Pancreas (tissue), 10 donors: Measurements from ENCODE around the gene CUTC. TPM values are rescaled to one million over a fixed set of nuclear protein-coding genes. Genes with fewer than 3 reads are reported as not detected.

Source experiments
- ATAC-seq, 4 donors: fragments of 200-7000 bp; cut with Tn5 transposase; one replicate each; pipeline versions ENCODE4 v1.8.0 to v1.9.1; 2020; ENCODE audit warnings: mild to moderate bottlenecking in 4 of 4, moderate library complexity in 4 of 4
- DNase-seq, 6 donors: peaks; one replicate each; pipeline ENCODE4 v3.0.0-alpha.2; 2020
- FAIRE-seq: peaks from 2 replicates; lab custom pipeline; 2012; peaks lifted over from hg19 to GRCh38; lab: Jason Lieb, UNC
- H3K27ac ChIP-seq, 4 donors: fragments of 200-600 bp; sonication (generic); 1 replicate in 3 of 4; 2 replicates in 1 of 4; pipeline versions ENCODE4 v1.5.0 to v1.8.0; 2020
- H3K27me3 ChIP-seq, 4 donors: fragments of 200-600 bp; one replicate each; pipeline ENCODE4 v1.8.0; 2021
- H3K36me3 ChIP-seq, 3 donors: fragments of 200-600 bp; sonication (generic) in 1 of 3; one replicate each; pipeline versions ENCODE4 v1.5.0 to v1.8.0; 2020 to 2021
- H3K4me1 ChIP-seq, 3 donors: fragments of 200-600 bp; one replicate each; pipeline ENCODE4 v1.8.0; 2021
- H3K4me3 ChIP-seq, 4 donors: fragments of 200-600 bp; sonication (generic) in 2 of 4; one replicate each; pipeline versions ENCODE4 v1.5.0 to v1.8.0; 2020 to 2021
- H3K9me3 ChIP-seq, 4 donors: fragments of 200-600 bp; one replicate each; pipeline ENCODE4 v1.8.0; 2021
- CTCF ChIP-seq, 4 donors: fragments of 200-600 bp; sonication (generic) in 3 of 4; IDR thresholded peaks; one replicate each; pipeline versions ENCODE4 v1.5.0 to v1.8.0; 2021; ENCODE audit warnings: antibody characterized with exemption in 4 of 4
- WGBS, 2 donors: extraction: QIAGEN DNeasy Blood & Tissue Kit; methylation state at CpG; one replicate each; pipeline ENCODE4 v1.1.7; 2013; 5-methylcytosine and 5-hydroxymethylcytosine counted together
- intact Hi-C, 3 donors: fragments of 100-400 bp; cut with DNase I; formaldehyde crosslinking; loops; one replicate each; pipeline versions ENCODE4 v1.11.1 to v1.14.2; 2022
- polyA plus RNA-seq, 2 donors: library from polyadenylated mRNA; stranded (reverse); fragments of 200-250 nt; gene quantifications; one replicate each; pipeline ENCODE4 v1.2.3, GENCODE V29; 2013
- total RNA-seq, 6 donors: library from RNA; stranded (reverse); fragmentation: NEBNext Ultra II Directional in 4 of 6; extraction: Animal tissue kit (Norgen Biotek cat#: 25700) in 4 of 6; gene quantifications; one replicate each; pipeline versions ENCODE4 v1.2.1 to v1.2.4, GENCODE V29; 2021 to 2023
- donor health status: healthy with polysubstance abuse.
- donor health status: DM: no; HTN: no; CAD: no; lungs with moderate emphysema.
- donor health status: DM: no; HTN: no; CAD: no.
- donor health status: control.
- donor health status: control.
- donor health status: Bipolar disorder and iron deficiency.
- donor health status: DM: yes; HTN: yes; CAD: no.
- donor health status: DM: no; HTN: no; CAD: no.
- donor health status: DM: no; HTN: no; CAD: no.
- donor health status: DM: yes; HTN: yes; CAD: no.

Gene CUTC, protein sequence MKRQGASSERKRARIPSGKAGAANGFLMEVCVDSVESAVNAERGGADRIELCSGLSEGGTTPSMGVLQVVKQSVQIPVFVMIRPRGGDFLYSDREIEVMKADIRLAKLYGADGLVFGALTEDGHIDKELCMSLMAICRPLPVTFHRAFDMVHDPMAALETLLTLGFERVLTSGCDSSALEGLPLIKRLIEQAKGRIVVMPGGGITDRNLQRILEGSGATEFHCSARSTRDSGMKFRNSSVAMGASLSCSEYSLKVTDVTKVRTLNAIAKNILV
- total RNA-seq = 10 to 100 TPM in 1 of 6 donors, 1 to 10 TPM in 5; 5.4 to 10.0 (median 7.2) TPM
- polyA plus RNA-seq = 10 to 100 TPM; 13.2 to 14.5 TPM

DNA sequence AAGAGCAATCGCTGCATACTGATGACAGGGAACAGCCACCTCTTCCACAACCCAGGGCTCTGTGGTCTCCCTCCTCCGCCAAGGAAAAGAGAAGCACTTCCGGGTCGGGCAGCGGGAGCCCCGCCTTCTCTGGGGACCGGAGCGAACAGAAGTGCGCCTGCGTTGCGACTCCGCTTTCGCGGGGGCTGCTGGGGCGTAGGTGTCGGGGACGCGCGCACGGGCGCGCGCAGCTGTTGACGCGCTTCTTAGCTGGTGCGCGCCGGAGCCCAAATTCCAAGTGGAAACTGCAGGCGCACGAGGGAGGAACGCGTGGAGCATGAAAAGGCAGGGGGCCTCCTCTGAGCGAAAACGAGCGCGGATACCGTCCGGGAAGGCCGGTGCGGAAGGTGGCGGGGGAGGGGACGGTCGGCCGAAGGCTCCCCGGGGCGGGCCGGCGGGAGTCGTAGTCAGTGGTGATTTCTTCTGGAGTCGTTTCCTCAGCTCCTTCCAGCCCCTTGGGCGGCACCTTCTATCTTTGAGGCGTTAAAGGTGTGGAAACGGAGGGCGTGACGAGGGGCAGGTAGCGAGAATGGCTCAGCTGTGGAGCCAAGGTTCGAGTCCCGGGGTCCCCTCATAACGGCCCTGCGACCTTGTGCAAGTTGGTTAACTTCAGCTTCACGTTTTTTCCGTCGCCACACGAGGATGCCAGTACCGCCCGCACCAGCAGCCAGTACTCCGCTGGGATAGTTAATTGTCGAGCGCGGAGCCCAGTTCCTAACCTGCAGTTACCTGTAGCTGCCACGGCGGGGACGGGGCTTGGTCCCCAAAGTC, at the start of gene CUTC, which contains the start of gene COX15:
TSS of gene CUTC (plus strand) at position 202 of the 810 bp plus-strand sequence. CDS start at position 317, 115 bp downstream.
TSS of gene COX15 (minus strand) at position 95 of the 810 bp plus-strand sequence. CDS start at position 17, 78 bp downstream.
- peak within 1 kb of the TSS; percentile 85 to 96 (median 90) for H3K27ac ChIP-seq
- no peaks in the 10 kb centered on the region for H3K27me3 ChIP-seq
- H3K4me1 ChIP-seq = peaks cover 9 to 18% (median 12%) of the 10 kb centered on the region in 3 donors
- TF ChIP-seq CTCF (IDR thresholded peaks at IDR 0.05) = peak in 3 of 4 donors; percentile 8 to 42 (median 14)
- peaks cover 0 to under 1% (median 0%) of the 10 kb centered on the region in 3 donors for H3K36me3 ChIP-seq
- 0% methylated on average over 66 to 73 of the region's 73 CpGs for WGBS, 2 donors
- H3K9me3 ChIP-seq = no peaks in the 10 kb centered on the region
- intact Hi-C loops = no loop called here
- peak within 1 kb of the TSS; percentile 73 to 91 (median 80) for H3K4me3 ChIP-seq
- ATAC-seq = peak; percentile 96 to 98 (median 97)
- DNase-seq = peak; percentile 94 to 98 (median 96)
- peak; percentile 17 for FAIRE-seq

DNA sequence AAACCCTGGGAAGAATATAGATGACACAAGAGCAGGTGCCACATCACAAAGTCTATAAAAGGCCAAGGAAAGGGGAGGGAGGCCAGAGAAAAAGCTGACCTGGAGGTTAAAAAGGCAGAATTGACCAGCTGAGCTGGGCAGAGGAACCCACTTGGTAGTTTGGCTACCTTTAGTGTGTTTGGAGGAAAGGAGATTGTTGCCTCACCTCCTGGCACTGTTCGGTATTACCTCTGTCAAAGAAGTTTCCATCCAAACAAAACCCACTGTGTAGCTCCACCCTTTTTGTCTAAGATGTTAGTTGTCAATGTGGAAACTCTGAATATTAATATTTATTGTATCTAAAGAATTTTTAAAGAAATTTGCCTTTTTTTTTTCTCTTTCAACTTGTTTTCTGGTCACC, 49.3 kb upstream of the CUTC start:
- peak in 1 of 4 donors; percentile 25 for TF ChIP-seq CTCF (IDR thresholded peaks at IDR 0.05)
- Histone ChIP-seq H3K4me3 (no peak overlapping the region), H3K4me1 (peaks cover 7 to 18% (median 13%) of the 10 kb centered on the region in 3 donors), H3K27ac (peak overlapping the region in 1 of 4 donors; percentile 46), H3K27me3 (no peaks in the 10 kb centered on the region), H3K9me3 (no peaks in the 10 kb centered on the region), H3K36me3 (peaks cover 0 to 15% (median 0%) of the 10 kb centered on the region in 3 donors)
- peak; percentile 78 to 89 (median 84) for ATAC-seq
- intact Hi-C loops = no loop called here
- WGBS, 2 donors = 37 to 42% methylated on average over 1 of the region's 1 CpG
- DNase-seq = peak in 2 of 6 donors; percentile 21 to 34
- no peak for FAIRE-seq

GRCh38 chr10:99685597-99685967, 46.5 kb upstream of the CUTC start:
- no peak for DNase-seq
- peak overlapping the region in 2 of 4 donors; percentile 19 to 20 for H3K27ac ChIP-seq
- ATAC-seq = peak in 2 of 4 donors; percentile 53 to 60
- H3K27me3 ChIP-seq = no peaks in the 10 kb centered on the region
- peaks cover 7 to 18% (median 13%) of the 10 kb centered on the region in 3 donors for H3K4me1 ChIP-seq
- no peaks in the 10 kb centered on the region for H3K9me3 ChIP-seq
- H3K4me3 ChIP-seq = no peak overlapping the region
- peaks cover 0 to 15% (median 0%) of the 10 kb centered on the region in 3 donors for H3K36me3 ChIP-seq
- TF ChIP-seq CTCF (IDR thresholded peaks at IDR 0.05) = no peak
- WGBS, 2 donors = 62 to 63% methylated on average over 2 of the region's 2 CpGs
- intact Hi-C loops = no loop called here
- no peak for FAIRE-seq

DNA sequence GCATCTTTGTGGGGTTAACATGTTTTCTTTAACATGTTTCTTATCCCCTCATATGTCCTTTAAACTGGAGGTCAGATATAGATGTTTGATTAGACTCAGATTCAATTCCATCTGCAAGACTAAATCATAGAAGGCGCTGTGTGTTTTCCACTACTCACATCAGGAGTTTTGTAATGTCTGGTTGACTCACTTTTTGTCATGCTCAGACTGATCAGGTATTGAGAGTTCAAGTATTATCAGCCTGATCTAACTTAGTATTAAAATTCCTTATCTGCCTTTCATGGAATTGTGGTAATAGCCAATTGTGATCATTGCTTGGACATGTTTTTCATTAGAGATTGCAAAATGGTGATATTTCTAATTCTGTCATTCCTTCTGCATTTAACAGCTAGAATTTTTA, 42.6 kb upstream of the CUTC start:
- Histone ChIP-seq H3K4me3 (no peak overlapping the region), H3K27ac (no peak overlapping the region), H3K4me1 (peaks cover 0 to 10% (median 0%) of the 10 kb centered on the region in 3 donors), H3K27me3 (no peaks in the 10 kb centered on the region), H3K36me3 (peaks cover 0 to 31% (median 11%) of the 10 kb centered on the region in 3 donors), H3K9me3 (no peaks in the 10 kb centered on the region)
- no peak for TF ChIP-seq CTCF (IDR thresholded peaks at IDR 0.05)
- intact Hi-C loops = no loop called here
- FAIRE-seq (no peak), DNase-seq (no peak), ATAC-seq (no peak)
- WGBS, 2 donors = 97 to 100% methylated on average over 1 of the region's 1 CpG
